SK-N-SH treated with all-trans-retinoic acid at 6 μM for 48 hours (cell line): ENCODE data around the gene FAM217B.

Experiments used
- ATAC-seq: fragments of 200-7000 bp; cut with Tn5 transposase; 3 replicates; pipeline ENCODE4 v1.9.1; 2020; ENCODE audit warnings: mild to moderate bottlenecking, moderate library complexity
- BACH2 ChIP-seq: fragments of 250-450 bp; sonication (Bioruptor Pico); IDR thresholded peaks from 2 replicates; pipeline ENCODE4 v1.9.0; 2021; ENCODE audit warnings: mild to moderate bottlenecking, borderline replicate concordance
- CREB5 ChIP-seq: fragments of 250-450 bp; sonication (Bioruptor Pico); IDR thresholded peaks from 2 replicates; pipeline ENCODE4 v1.5.1; 2020; ENCODE audit warnings: low read depth, mild to moderate bottlenecking, moderate library complexity
- CSRNP3 ChIP-seq: fragments of 250-450 bp; sonication (Bioruptor Pico); IDR thresholded peaks from 2 replicates; pipeline ENCODE4 v1.5.1; 2021; ENCODE audit warnings: mild to moderate bottlenecking, moderate library complexity
- ESRRG ChIP-seq: fragments of 250-450 bp; sonication (Bioruptor Pico); IDR thresholded peaks from 2 replicates; pipeline ENCODE4 v1.6.1; 2021; ENCODE audit warnings: mild to moderate bottlenecking
- GLIS3 ChIP-seq: fragments of 250-450 bp; sonication (Bioruptor Pico); IDR thresholded peaks from 2 replicates; pipeline ENCODE4 v1.5.0; 2020; ENCODE audit warnings: mild to moderate bottlenecking, moderate library complexity
- ISL1 ChIP-seq: fragments of 250-450 bp; sonication (Bioruptor Pico); IDR thresholded peaks from 2 replicates; pipeline ENCODE4 v2.1.2; 2022; ENCODE audit warnings: mild to moderate bottlenecking, moderate library complexity
- OSR1 ChIP-seq: fragments of 250-450 bp; sonication (Bioruptor Pico); IDR thresholded peaks from 2 replicates; pipeline ENCODE4 v1.8.0; 2022; ENCODE audit warnings: moderate library complexity, mild to moderate bottlenecking, inconsistent platforms
- PATZ1 ChIP-seq: fragments of 250-450 bp; sonication (Bioruptor Pico); IDR thresholded peaks from 2 replicates; pipeline ENCODE4 v1.8.0; 2020; ENCODE audit warnings: mild to moderate bottlenecking, moderate library complexity, borderline replicate concordance
- POU6F1 ChIP-seq: fragments of 250-450 bp; sonication (Bioruptor Pico); IDR thresholded peaks from 2 replicates; pipeline ENCODE4 v1.8.0; 2021; ENCODE audit warnings: low read depth, mild to moderate bottlenecking, moderate library complexity, borderline replicate concordance
- PPARA ChIP-seq: fragments of 250-450 bp; sonication (Bioruptor Pico); IDR thresholded peaks from 2 replicates; pipeline ENCODE4 v1.5.0; 2020; ENCODE audit warnings: mild to moderate bottlenecking, borderline replicate concordance
- RARB ChIP-seq: fragments of 250-450 bp; sonication (Bioruptor Pico); IDR thresholded peaks from 2 replicates; pipeline ENCODE4 v1.8.0; 2021; ENCODE audit warnings: mild to moderate bottlenecking, moderate library complexity
- TCF4 ChIP-seq: fragments of 250-450 bp; sonication (Bioruptor Pico); IDR thresholded peaks from 2 replicates; pipeline ENCODE4 v1.8.0; 2021; ENCODE audit warnings: mild to moderate bottlenecking, moderate library complexity, borderline replicate concordance
- TSHZ2 ChIP-seq: fragments of 250-450 bp; sonication (Bioruptor Pico); IDR thresholded peaks from 2 replicates; pipeline ENCODE4 v1.5.0; 2020; ENCODE audit warnings: mild to moderate bottlenecking, moderate library complexity
- ZC3H10 ChIP-seq: fragments of 250-450 bp; sonication (Bioruptor Pico); IDR thresholded peaks from 2 replicates; pipeline ENCODE4 v1.5.1; 2021; ENCODE audit warnings: mild to moderate bottlenecking, moderate library complexity
- ZFP3 ChIP-seq: fragments of 250-450 bp; sonication (Bioruptor Pico); IDR thresholded peaks from 2 replicates; pipeline ENCODE4 v1.5.0; 2020; ENCODE audit warnings: mild to moderate bottlenecking, moderate library complexity
- ZFP30 ChIP-seq: fragments of 450-650 bp; formaldehyde crosslinking; IDR thresholded peaks from 2 replicates; pipeline ENCODE4 v1.5.0; 2022; ENCODE audit warnings: mild to moderate bottlenecking, moderate library complexity
- ZNF565 ChIP-seq: fragments of 450-650 bp; formaldehyde crosslinking; conservative IDR thresholded peaks from 2 replicates; pipeline ENCODE4 v1.5.0; 2020; ENCODE audit warnings: low read depth, mild to moderate bottlenecking, moderate library complexity
- ZNF70 ChIP-seq: fragments of 450-650 bp; formaldehyde crosslinking; IDR thresholded peaks from 2 replicates; pipeline ENCODE4 v1.5.0; 2020; ENCODE audit warnings: mild to moderate bottlenecking, moderate library complexity
- ZNF8 ChIP-seq: fragments of 450-650 bp; formaldehyde crosslinking; IDR thresholded peaks from 2 replicates; pipeline ENCODE4 v1.5.0; 2020; ENCODE audit warnings: mild to moderate bottlenecking, moderate library complexity

Gene FAM217B

GRCh38 chr20:59994697-59995122 is 54.5 kb downstream of the FAM217B start (continued):
- no peak for TF ChIP-seq TSHZ2 (CRISPR knock-in tag)
- no peak for TF ChIP-seq ZNF565 (CRISPR knock-in tag)
- no peak for TF ChIP-seq CREB5 (CRISPR knock-in tag)
- no peak for TF ChIP-seq OSR1 (CRISPR knock-in tag)

GRCh38 chr20:59996108-59996507 is 55.9 kb downstream of the FAM217B start:
- ATAC-seq, result no peak
- TF ChIP-seq CREB5 (CRISPR knock-in tag) (no peak), ESRRG (CRISPR knock-in tag) (no peak), OSR1 (CRISPR knock-in tag) (no peak)
- TF ChIP-seq, all 23 proteins: peak for 0

GRCh38 chr20:59997896-59998295 is 57.7 kb downstream of the FAM217B start:
- TF ChIP-seq ZNF8 (CRISPR knock-in tag), result no peak
- TF ChIP-seq ISL1 (CRISPR knock-in tag), result no peak
- no peak for TF ChIP-seq ZNF70 (CRISPR knock-in tag)
- TF ChIP-seq OSR1 (CRISPR knock-in tag), result no peak
- TF ChIP-seq RARB (CRISPR knock-in tag), result no peak
- TF ChIP-seq PPARA (CRISPR knock-in tag), result no peak
- TF ChIP-seq ZFP3 (CRISPR knock-in tag), result no peak
- TF ChIP-seq TCF4 (CRISPR knock-in tag), result no peak
- TF ChIP-seq ZC3H10, result no peak
- TF ChIP-seq ZFP30 (CRISPR knock-in tag), result no peak
- TF ChIP-seq ZNF565 (CRISPR knock-in tag), result no peak
- no peak for TF ChIP-seq POU6F1 (CRISPR knock-in tag)
- TF ChIP-seq ESRRG (CRISPR knock-in tag), result no peak
- TF ChIP-seq CSRNP3 (CRISPR knock-in tag), result no peak
- no peak for TF ChIP-seq BACH2 (CRISPR knock-in tag)
- TF ChIP-seq PATZ1 (CRISPR knock-in tag), result no peak
- TF ChIP-seq CREB5 (CRISPR knock-in tag), result no peak
- TF ChIP-seq GLIS3, result no peak
- no peak for ATAC-seq
